ENCODE measurements around the gene GDF10.

GDF10 gene

GRCh38 chr10:47276071-47276470 is 23.9 kb upstream of the GDF10 start:
- FAIRE-seq: no peak

- no peak for FAIRE-seq
Observed at GRCh38 chr10:47276576-47277351, 23.2 kb upstream of the GDF10 start.

DNA sequence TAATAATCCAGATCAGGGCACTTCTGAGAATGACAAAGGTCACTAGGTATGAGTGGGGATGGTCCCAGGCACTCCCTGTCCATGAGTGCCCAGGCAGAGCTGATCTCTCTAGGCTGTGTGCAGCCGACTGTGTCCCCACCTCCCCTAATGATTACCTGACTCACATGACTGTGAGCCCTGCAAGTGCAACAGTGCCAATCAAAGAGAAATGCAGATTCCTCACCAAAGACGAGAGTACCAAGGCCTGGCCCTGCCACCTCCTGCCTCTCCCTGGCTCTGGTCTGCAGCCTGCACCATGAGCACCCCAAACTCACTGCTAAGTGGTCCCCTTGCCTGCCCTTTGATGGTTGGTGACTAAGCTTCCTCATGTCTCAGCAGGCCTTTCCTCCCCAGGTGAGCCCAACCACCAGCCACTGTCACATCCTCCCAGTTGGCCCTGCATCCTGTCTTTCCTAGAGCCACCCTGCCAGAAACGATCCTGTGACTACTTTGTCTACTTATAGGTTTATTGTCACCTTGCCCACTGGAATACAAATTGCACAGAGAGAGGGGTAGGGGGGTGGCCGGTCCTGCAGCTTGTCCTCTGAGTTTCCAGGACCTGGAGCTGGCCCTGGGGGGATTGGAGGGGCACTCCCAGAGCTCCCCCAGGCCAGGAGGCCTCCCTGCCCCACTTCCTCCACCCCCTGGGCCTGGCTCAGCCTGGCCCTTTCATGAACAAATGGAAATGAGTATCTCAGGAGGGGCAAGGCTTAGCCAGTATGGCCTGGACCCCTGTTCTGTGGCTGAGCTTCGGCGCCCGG is 22.4 kb upstream of the GDF10 start:
- no peak for FAIRE-seq

GRCh38 chr10:47278152-47278473 is 21.9 kb upstream of the GDF10 start:
- no peak for FAIRE-seq

- no peak for FAIRE-seq
Observed at GRCh38 chr10:47278720-47279119, 21.3 kb upstream of the GDF10 start.

- FAIRE-seq: no peak
Observed at GRCh38 chr10:47279276-47279675, 20.7 kb upstream of the GDF10 start.

GRCh38 chr10:47282005-47282656 is 17.9 kb upstream of the GDF10 start:
- FAIRE-seq: no peak

DNA sequence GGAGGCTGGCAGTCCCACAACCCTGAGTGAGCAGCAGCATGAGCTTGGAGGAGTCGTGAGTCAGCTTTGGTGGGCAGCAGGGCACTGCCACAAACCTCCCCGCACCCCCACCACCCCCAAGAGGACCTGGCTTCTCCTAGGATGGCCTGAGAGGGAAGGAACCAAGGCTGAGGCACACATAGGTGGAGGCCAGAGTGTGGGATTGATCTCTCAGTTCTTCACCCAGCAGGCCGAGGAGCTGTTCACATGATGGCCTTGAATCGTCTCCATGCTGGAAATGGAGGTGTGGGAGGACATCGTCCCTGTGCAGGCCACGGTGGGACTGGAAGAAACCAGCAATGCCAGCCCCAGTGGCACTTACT is 17.4 kb upstream of the GDF10 start:
- no peak for FAIRE-seq

GRCh38 chr10:47283101-47283630 is 16.8 kb upstream of the GDF10 start:
- FAIRE-seq: no peak

GRCh38 chr10:47283848-47284247 is 16.1 kb upstream of the GDF10 start:
- FAIRE-seq: no peak

DNA sequence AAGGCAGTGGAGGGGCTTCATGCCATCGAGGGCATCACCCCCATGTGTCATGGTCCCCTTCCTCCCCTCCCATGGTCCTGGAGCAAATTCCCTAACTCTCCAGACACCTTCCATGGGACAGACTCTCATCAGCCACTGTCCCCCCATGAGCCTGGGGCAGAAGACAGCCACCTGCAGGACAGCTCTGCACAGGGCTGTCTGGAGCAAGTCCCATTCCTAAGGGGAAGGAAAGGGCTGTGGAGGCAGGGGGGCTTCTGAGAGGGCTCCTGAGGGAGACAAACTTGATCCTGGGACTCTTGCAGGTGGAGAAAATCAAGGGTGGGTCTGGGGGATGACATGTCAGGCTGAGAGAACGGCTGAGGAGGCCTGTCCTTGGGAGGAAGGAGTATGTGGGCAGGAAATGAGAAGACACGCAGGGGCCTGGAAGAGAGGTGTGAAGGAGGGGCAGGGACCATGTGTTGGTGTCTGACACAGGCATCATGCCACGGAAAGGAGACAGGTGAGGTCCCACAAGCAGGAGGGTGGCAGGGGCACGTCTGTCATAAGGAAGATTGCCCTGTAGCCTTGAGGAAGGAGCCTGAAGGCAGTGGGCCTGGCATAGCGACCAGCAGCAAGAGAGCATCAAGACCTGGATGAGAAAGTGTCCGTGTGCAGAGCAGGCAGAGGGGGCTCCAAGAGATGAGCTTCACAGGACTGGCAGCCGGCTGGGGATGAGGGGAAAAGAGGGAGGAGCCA is 14.4 kb upstream of the GDF10 start:
- no peak for FAIRE-seq

DNA sequence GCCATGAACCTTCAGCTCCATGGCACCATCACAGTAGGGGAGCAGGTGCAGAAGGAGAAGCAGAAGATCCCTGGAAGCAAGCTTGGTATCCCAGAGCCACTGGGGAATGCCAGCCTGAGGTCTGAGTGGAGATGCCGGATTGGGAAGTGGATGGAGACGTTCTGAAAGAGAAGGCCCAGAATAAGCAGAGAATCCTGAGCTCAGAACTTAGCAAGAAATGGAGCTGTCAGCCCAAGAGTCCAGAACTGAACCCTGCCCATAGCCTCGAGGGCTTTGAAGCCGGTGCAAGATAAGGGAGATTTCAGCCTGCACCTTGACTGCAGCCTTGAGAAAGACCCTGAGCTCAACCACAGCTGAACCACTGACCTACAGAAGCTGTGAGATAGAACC is 13.9 kb upstream of the GDF10 start:
- no peak for FAIRE-seq

DNA sequence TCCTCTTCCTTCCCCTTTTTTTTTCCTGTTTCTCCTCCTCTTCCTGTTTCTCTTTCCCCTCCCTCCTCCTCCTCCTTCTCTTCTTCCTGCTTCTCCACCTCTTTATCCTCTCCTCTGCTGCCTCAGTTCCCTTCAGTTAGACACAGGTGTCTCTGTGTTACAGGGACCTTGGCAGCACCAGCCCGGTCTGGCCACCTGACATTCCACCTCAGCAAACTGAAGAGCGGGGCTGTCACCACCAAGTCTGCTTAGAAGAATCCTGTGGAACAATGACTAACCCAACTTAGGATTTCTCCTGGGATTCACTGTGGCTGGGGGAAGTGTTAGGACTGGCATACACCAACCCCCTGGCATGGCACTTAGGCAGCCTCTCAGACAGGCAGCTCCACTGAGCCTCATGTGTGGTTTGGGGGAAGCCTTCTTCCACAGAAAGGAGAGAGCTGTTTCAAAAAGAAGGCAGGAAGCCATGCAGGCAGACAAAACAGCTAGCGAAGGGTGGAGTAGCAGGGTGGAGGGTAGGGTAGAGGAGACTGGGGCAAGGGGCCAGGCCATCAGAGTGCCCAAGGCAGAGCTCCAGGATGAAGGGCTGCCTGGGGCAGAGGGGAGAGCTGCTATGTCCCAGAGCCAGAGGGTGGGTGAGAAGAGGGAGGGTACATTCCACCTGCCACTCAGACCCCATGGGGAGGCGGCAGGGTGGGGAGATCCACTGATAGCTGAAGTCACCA is 13.2 kb upstream of the GDF10 start:
- FAIRE-seq: no peak

GRCh38 chr10:47287365-47287802 is 12.6 kb upstream of the GDF10 start:
- no peak for FAIRE-seq

DNA sequence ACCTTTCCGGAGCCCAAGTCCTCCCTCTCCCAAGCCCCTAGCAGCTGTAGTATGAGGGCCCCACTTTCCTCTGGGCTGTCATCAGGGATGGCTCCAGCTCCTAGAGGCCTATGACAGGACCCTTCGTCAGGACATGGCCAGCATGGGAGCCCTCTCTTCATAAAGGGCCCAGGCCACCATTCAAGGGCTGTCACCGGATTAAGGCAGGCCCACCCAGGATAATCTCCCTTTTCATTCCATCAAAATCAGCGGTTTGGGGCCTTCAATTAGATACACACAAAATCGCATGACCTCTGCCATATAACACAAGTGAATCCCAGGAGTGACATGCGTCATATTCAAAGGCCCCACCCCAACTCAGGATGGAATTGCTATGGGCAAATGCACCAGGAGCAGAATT is 12.2 kb upstream of the GDF10 start:
- no peak for FAIRE-seq

GRCh38 chr10:47288236-47288635 is 11.8 kb upstream of the GDF10 start:
- no peak for FAIRE-seq

- no peak for FAIRE-seq
Observed at GRCh38 chr10:47288916-47289495, 11.0 kb upstream of the GDF10 start.

GRCh38 chr10:47289921-47290320 is 10.1 kb upstream of the GDF10 start:
- FAIRE-seq: no peak

DNA sequence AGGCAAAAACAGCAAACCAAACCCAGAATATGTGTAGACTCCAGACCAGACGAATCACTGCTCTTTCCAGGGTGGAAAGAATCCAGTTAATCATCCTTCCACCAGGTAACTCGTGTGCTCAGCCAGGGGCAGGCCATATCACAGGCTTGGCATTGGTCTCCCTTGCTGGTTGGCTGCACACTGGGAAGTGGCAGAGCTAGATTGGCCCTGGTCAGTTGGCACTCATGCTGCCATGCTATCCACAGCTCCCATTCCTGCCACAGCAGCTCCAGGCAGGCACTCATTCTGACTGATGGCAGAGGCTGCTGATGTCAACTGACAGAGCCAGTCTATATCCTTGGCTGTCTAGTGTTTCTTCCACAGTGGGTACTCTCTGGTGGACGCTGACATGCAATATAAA is 9.7 kb upstream of the GDF10 start:
- FAIRE-seq: no peak

DNA sequence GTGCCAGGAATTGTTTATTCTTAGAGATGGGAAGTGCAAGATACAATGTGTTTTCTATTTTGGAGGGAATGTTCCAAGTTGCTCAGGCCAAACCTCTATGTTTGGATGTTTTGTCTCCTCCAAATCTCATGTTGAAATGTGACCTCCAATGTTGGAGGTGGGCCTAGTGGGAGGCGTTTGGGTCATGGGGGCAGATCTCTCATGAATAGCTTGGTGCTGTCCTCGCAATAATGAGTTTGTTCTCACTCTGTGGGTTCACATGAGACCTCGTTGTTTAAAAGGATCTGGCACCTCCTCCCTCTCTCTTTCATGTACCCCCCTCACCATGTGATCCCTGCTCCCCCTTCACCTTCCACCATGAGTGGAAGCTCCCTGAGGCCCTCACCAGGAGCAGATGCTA is 8.3 kb upstream of the GDF10 start:
- no peak for FAIRE-seq

GRCh38 chr10:47294057-47294456 is 5.9 kb upstream of the GDF10 start:
- no peak for FAIRE-seq

- FAIRE-seq: no peak
Observed at GRCh38 chr10:47294501-47294900, 5.5 kb upstream of the GDF10 start.

Data from islet of Langerhans (tissue), 1 donor.